ENCODE measurements around the gene FLRT3. TPM values are rescaled to one million over a fixed set of nuclear protein-coding genes. Genes with fewer than 3 reads are reported as not detected.

FLRT3 gene
- total and polyA plus RNA-seq, 9 of the 15 experiments (the other 6 are each of a cell fraction or from before 2014, with no cell fraction given) = 0.04 TPM; not detected in 8

- no peak for TF ChIP-seq PRDM10 (IDR thresholded peaks at IDR 0.05; ENCODE audit: partially characterized antibody)
- TF ChIP-seq ZNF175 (CRISPR knock-in tag; IDR thresholded peaks at IDR 0.05; ENCODE audit: low read depth) = no peak
- TF ChIP-seq BRD4 (IDR thresholded peaks at IDR 0.05) = no peak
- TF ChIP-seq ZNF696 (CRISPR knock-in tag; conservative IDR thresholded peaks at IDR 0.05) = no peak
These were observed 32.9 kb downstream of the FLRT3 start (continued) for GRCh38 chr20:14304472-14304871.

- no peaks in the 10 kb centered on the region for H4K20me1 ChIP-seq (replicated peaks; ENCODE audit: control insufficient read depth, insufficient read depth, low read length)
- no peaks in the 10 kb centered on the region for H3K9me1 ChIP-seq (ENCODE audit: control insufficient read depth, insufficient read depth, low read length)
- ATAC-seq (no peak), DNase-seq (ENCODE audit: extremely low read depth in 1 of 4, low spot score in 3 of 4) (no peak), FAIRE-seq (no peak)
- no TSS peak for BruUV-seq (replicated peaks)
- POLR2A ChIA-PET = no interaction called here
- no peaks in the 10 kb centered on the region for H3K9me3 ChIP-seq (replicated peaks; ENCODE audit: control insufficient read depth, insufficient read depth, low read depth, low read length)
- CTCF ChIA-PET (ENCODE audit: low intra/inter-chr PET ratio) = no interaction called here
- no peaks in the 10 kb centered on the region for H3K79me2 ChIP-seq (ENCODE audit: control insufficient read depth, insufficient read depth, low read length)
- no peak overlapping the region for H3K4me3 ChIP-seq
- H3K36me3 ChIP-seq (ENCODE audit: control insufficient read depth, insufficient read depth, low read length) = no peaks in the 10 kb centered on the region
- TF ChIP-seq ADNP (tag; IDR thresholded peaks at IDR 0.05) = no peak
- no peak overlapping the region for H3K27ac ChIP-seq (ENCODE audit: extremely low read depth, low read depth, low read length)
- intact Hi-C loops (cut with micrococcal nuclease) = no loop called here
- no peaks in the 10 kb centered on the region for H3K4me1 ChIP-seq (replicated peaks in 1 of 2; ENCODE audit: control insufficient read depth in 2 of 2, insufficient read depth in 2 of 2, low read length in 2 of 2)
- no peak overlapping the region for H3K4me2 ChIP-seq (ENCODE audit: insufficient read depth, low read length)
- H3K27me3 ChIP-seq (ENCODE audit: control insufficient read depth in 2 of 2, insufficient read depth in 2 of 2, low read length in 2 of 2) = no peaks in the 10 kb centered on the region
- H2AFZ ChIP-seq (ENCODE audit: low read depth, low read length) = no peak overlapping the region
- no peak overlapping the region for H3K9ac ChIP-seq (ENCODE audit: insufficient read depth in 1 of 2, low read depth in 2 of 2, low read length in 2 of 2)
- in situ Hi-C loops (cut with MboI) = no loop called here
These were observed 33.8 kb downstream of the FLRT3 start for GRCh38 chr20:14303651-14304050.
